ENCODE results near the gene RREB1.

Gene RREB1

GRCh38 chr6:7198833-7199800, 91.4 kb downstream of the RREB1 start (continued):
- TF ChIP-seq AEBP2 (tag by site-specific recombination; IDR thresholded peaks at IDR 0.05; ENCODE audit: borderline replicate concordance) (no peak), ZBTB44 (tag by site-specific recombination; IDR thresholded peaks at IDR 0.05) (no peak), MEIS1 (CRISPR knock-in tag; IDR thresholded peaks at IDR 0.05; ENCODE audit: borderline replicate concordance) (no peak), ZNF521 (tag by site-specific recombination; IDR thresholded peaks at IDR 0.05) (no peak), ZBTB11 (tag by site-specific recombination; conservative IDR thresholded peaks at IDR 0.05; ENCODE audit: low read depth) (no peak), KLF17 (tag by site-specific recombination; IDR thresholded peaks at IDR 0.05) (no peak)

- CTCF ChIA-PET = interaction anchor here (0.9 kb wide), 1 partner anchor 14 kb away, joined by 3 read pairs; no protein-coding TSS in a partner anchor
- POLR2A ChIA-PET = no interaction called here
- H3K36me3 ChIP-seq (ENCODE audit: control insufficient read depth in 2 of 2, insufficient read depth in 1 of 2, low read length in 2 of 2) = peaks cover 0 to 46% of the 10 kb centered on the region in 2 experiments; a peak in 1 of 3 replicates
- H3K4me3 ChIP-seq (ENCODE audit: low read depth, low read length) = no peak overlapping the region
- H3K27ac ChIP-seq (ENCODE audit: extremely low read depth, low read depth, low read length) = no peak overlapping the region
- H3K9me3 ChIP-seq (ENCODE audit: control insufficient read depth, insufficient read depth, low read depth, low read length) = no peaks in the 10 kb centered on the region
- peaks cover 2% of the 10 kb centered on the region for H3K4me1 ChIP-seq (ENCODE audit: control insufficient read depth, insufficient read depth, low read length)
- no peak for TF ChIP-seq ZBTB21 (tag by site-specific recombination; IDR thresholded peaks at IDR 0.05)
- no peak for TF ChIP-seq ZNF677 (tag by site-specific recombination; IDR thresholded peaks at IDR 0.05)
- TF ChIP-seq ZNF416 (tag by site-specific recombination; IDR thresholded peaks at IDR 0.05) = no peak
- no peak for TF ChIP-seq ZBTB11 (tag by site-specific recombination; conservative IDR thresholded peaks at IDR 0.05; ENCODE audit: low read depth)
- no peak for TF ChIP-seq WT1 (tag by site-specific recombination; IDR thresholded peaks at IDR 0.05)
- TF ChIP-seq ZBTB10 (tag by site-specific recombination; IDR thresholded peaks at IDR 0.05) = no peak
- no peak for TF ChIP-seq ZNF558 (tag by site-specific recombination; IDR thresholded peaks at IDR 0.05)
- TF ChIP-seq ZNF184 (tag by site-specific recombination; IDR thresholded peaks at IDR 0.05) = no peak
- TF ChIP-seq ZBTB8A (tag by site-specific recombination; IDR thresholded peaks at IDR 0.05) = no peak
- no peak for TF ChIP-seq ZNF292 (tag by site-specific recombination; IDR thresholded peaks at IDR 0.05; ENCODE audit: borderline replicate concordance, low read depth)
- TF ChIP-seq TRIM28 (IDR thresholded peaks at IDR 0.05; ENCODE audit: borderline replicate concordance, low read length) = no peak
- TF ChIP-seq ZNF776 (tag by site-specific recombination; IDR thresholded peaks at IDR 0.05; ENCODE audit: borderline replicate concordance) = no peak
- no peak for TF ChIP-seq ZFP37 (tag by site-specific recombination; IDR thresholded peaks at IDR 0.05)
Measured at GRCh38 chr6:7200598-7201443, 93.1 kb downstream of the RREB1 start.
